NCI-H748 (cell line): ENCODE measurements around the gene GRB2.
"Not testable (repeated sequence)": the region's sequence is repeated elsewhere in the genome, so short reads cannot be mapped to it uniquely, and the experiment has no call there.

Source experiments
- DNase-seq: peaks from one replicate; lab custom pipeline; 2025; ENCODE audit not compliant: unreplicated experiment; lab: John Stamatoyannopoulos, UW

GRB2 gene

GRCh38 chr17:75353176-75353575 is 52.3 kb downstream of the GRB2 start:
- no peak for DNase-seq

GRCh38 chr17:75352079-75352569 is 53.4 kb downstream of the GRB2 start:
- no peak for DNase-seq

GRCh38 chr17:75350706-75351105 is 54.8 kb downstream of the GRB2 start:
- DNase-seq = no peak

GRCh38 chr17:75350029-75350428 is 55.4 kb downstream of the GRB2 start:
- DNase-seq = no peak

GRCh38 chr17:75349589-75349988 is 55.9 kb downstream of the GRB2 start:
- no peak for DNase-seq

GRCh38 chr17:75348386-75349012 is 57.0 kb downstream of the GRB2 start:
- DNase-seq = no peak

- DNase-seq = no peak
Observed at GRCh38 chr17:75346906-75347305, 58.6 kb downstream of the GRB2 start.

GRCh38 chr17:75346368-75346767 is 59.1 kb downstream of the GRB2 start:
- DNase-seq = not testable (repeated sequence)

GRCh38 chr17:75345514-75346167 is 59.8 kb downstream of the GRB2 start:
- no peak for DNase-seq

GRCh38 chr17:75344666-75345065 is 60.8 kb downstream of the GRB2 start:
- no peak for DNase-seq

- DNase-seq = no peak
Observed at GRCh38 chr17:75342996-75343395, 62.5 kb downstream of the GRB2 start.

- DNase-seq = no peak
Observed at GRCh38 chr17:75341784-75342486, 63.5 kb downstream of the GRB2 start.

GRCh38 chr17:75340631-75341030 is 64.8 kb downstream of the GRB2 start:
- DNase-seq = no peak

GRCh38 chr17:75339971-75340370 is 65.5 kb downstream of the GRB2 start:
- no peak for DNase-seq

- no peak for DNase-seq
Observed at GRCh38 chr17:75338335-75338734, 67.1 kb downstream of the GRB2 start.

- no peak for DNase-seq
Observed at GRCh38 chr17:75335315-75335714, 70.2 kb downstream of the GRB2 start.

GRCh38 chr17:75334723-75335122 is 70.8 kb downstream of the GRB2 start:
- DNase-seq = no peak

GRCh38 chr17:75331671-75332070 is 73.8 kb downstream of the GRB2 start:
- DNase-seq = no peak

GRCh38 chr17:75327757-75328156 is 77.7 kb downstream of the GRB2 start:
- DNase-seq = no peak

GRCh38 chr17:75326226-75326848 is 79.1 kb downstream of the GRB2 start:
- no peak for DNase-seq

- DNase-seq = no peak
Observed at GRCh38 chr17:75325827-75326225, 79.7 kb downstream of the GRB2 start.

- DNase-seq = no peak
Observed at GRCh38 chr17:75325348-75325747, 80.1 kb downstream of the GRB2 start.
